CD4-positive, alpha-beta T cell (primary cell): Measurements from ENCODE around the gene EPB41L4A. TPM values are rescaled to one million over a fixed set of nuclear protein-coding genes. Genes with fewer than 3 reads are reported as not detected.

ENCODE experiments used
- ATAC-seq: fragments of 200-7000 bp; cut with Tn5 transposase; one replicate; pipeline ENCODE4 v1.10.0; 2022; ENCODE audit warnings: mild to moderate bottlenecking; ENCODE audit not compliant: poor library complexity
- CTCF ChIA-PET: fragments of 350-600 bp; sonication (Branson Sonifier 250); formaldehyde crosslinking; loops from one replicate; lab custom pipeline; 2021; ENCODE audit warnings: antibody characterized with exemption, inconsistent platforms; lab: Charles Lee
- POLR2A ChIA-PET: fragments of 350-600 bp; sonication (Branson Sonifier 250); formaldehyde crosslinking; loops from one replicate; lab custom pipeline; 2021; ENCODE audit warnings: antibody characterized with exemption, inconsistent platforms; lab: Charles Lee
- DNase-seq, 14 experiments: peaks; one replicate each; pipeline ENCODE4 v3.0.0-alpha.2; 2013 to 2020; ENCODE audit warnings: mixed read lengths in 2 of 14
- H3K27ac ChIP-seq, 2 donors: one replicate each; pipeline versions ENCODE4 v1.5.1 to v1.7.0; 2013; ENCODE audit warnings: low read length in 2 of 2, low read depth in 1 of 2, mild to moderate bottlenecking in 1 of 2
- H3K27me3 ChIP-seq, 2 experiments: 1 replicate in 1 of 2; 2 replicates in 1 of 2; pipeline versions ENCODE4 v1.6.1 to v1.7.0; 2013; ENCODE audit warnings: low read length in 2 of 2, control low read depth in 1 of 2, mild to moderate bottlenecking in 1 of 2, moderate library complexity in 1 of 2; ENCODE audit not compliant: insufficient read depth in 2 of 2, control insufficient read depth in 1 of 2
- H3K36me3 ChIP-seq: one replicate; pipeline ENCODE4 v1.6.1; 2013; ENCODE audit warnings: low read length, control low read depth; ENCODE audit not compliant: insufficient read depth
- H3K4me1 ChIP-seq: one replicate; pipeline ENCODE4 v1.6.1; 2013; ENCODE audit warnings: low read length, control low read depth; ENCODE audit not compliant: insufficient read depth
- H3K4me3 ChIP-seq: one replicate; pipeline ENCODE4 v1.5.1; 2013; ENCODE audit warnings: mild to moderate bottlenecking, low read length, moderate library complexity
- H3K9me3 ChIP-seq, 2 experiments: 1 replicate in 1 of 2; 2 replicates in 1 of 2; pipeline versions ENCODE4 v1.6.1 to v1.7.0; 2013; ENCODE audit warnings: low read length in 2 of 2, mild to moderate bottlenecking in 2 of 2, control low read depth in 1 of 2, moderate library complexity in 1 of 2; ENCODE audit not compliant: control insufficient read depth in 1 of 2, insufficient read depth in 1 of 2
- H3K27ac Mint-ChIP-seq: one replicate; pipeline ENCODE4 v1.8.0; 2020; ENCODE audit warnings: mixed read lengths
- H3K27me3 Mint-ChIP-seq: one replicate; pipeline ENCODE4 v1.8.0; 2021; ENCODE audit warnings: mixed read lengths
- H3K36me3 Mint-ChIP-seq: one replicate; pipeline ENCODE4 v1.8.0; 2021; ENCODE audit warnings: low read depth, mixed read lengths
- H3K4me1 Mint-ChIP-seq: one replicate; pipeline ENCODE4 v1.8.0; 2021; ENCODE audit warnings: low read depth, mixed read lengths
- H3K4me3 Mint-ChIP-seq: one replicate; pipeline ENCODE4 v1.8.0; 2020; ENCODE audit warnings: mild to moderate bottlenecking, mixed read lengths
- H3K9me3 Mint-ChIP-seq: one replicate; pipeline ENCODE4 v1.8.0; 2020; ENCODE audit warnings: mixed read lengths
- intact Hi-C, 2 experiments: fragments of 100-400 bp; cut with DNase I in 1 of 2; cut with micrococcal nuclease in 1 of 2; formaldehyde crosslinking; loops; one replicate each; pipeline versions ENCODE4 v1.15.1 to v1.9.0; 2023 to 2025; cut with DNase I, micrococcal nuclease
- total RNA-seq, 174 experiments: library from RNA in 2 of 174; stranded (reverse) in 2 of 174; gene quantifications; one replicate each; pipeline ENCODE4 v1.2.3 and lab custom pipeline; 2021 to 2026
- TF ChIP-seq, protein P1 (sequence below): fragments of 200-600 bp; IDR thresholded peaks from one replicate; pipeline ENCODE4 v1.8.0; 2022; ENCODE audit warnings: antibody characterized with exemption, mild to moderate bottlenecking

EPB41L4A gene
- total RNA-seq, 2 experiments from 2014 or later, result 0.08 TPM; not detected in 1

DNA sequence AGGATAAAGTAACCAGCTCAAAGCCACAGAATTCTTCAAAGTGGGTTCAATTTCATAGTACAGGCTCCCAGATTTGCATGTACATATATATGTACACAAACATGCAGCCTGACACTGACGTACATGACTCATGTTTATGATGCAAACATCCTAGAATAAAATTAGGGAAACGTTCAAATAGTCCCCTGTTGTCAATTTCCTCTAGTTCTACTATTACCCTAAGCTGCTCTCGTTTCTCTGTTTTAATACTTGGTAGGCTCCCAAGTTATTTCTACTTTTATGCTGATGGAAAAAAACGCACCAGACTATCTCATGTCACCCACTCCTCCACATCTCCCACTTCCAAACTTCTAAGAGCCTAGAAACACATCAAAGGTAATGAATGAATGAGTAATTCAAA is 229.7 kb downstream of the EPB41L4A start:
- ChIA-PET POLR2A (no interaction called here), CTCF (no interaction called here)
- peaks cover 5 to 17% of the 10 kb centered on the region in 2 experiments for H3K27me3 ChIP-seq
- no peak overlapping the region for H3K4me3 ChIP-seq
- no peaks in the 10 kb centered on the region for H3K4me1 ChIP-seq
- no peak overlapping the region for H3K27ac ChIP-seq
- H3K36me3 ChIP-seq, result no peaks in the 10 kb centered on the region
- H3K9me3 Mint-ChIP-seq, result no peaks in the 10 kb centered on the region
- H3K4me3 Mint-ChIP-seq, result no peak overlapping the region
- no peak for ATAC-seq
- H3K27me3 Mint-ChIP-seq, result peaks cover 48% of the 10 kb centered on the region
- no peaks in the 10 kb centered on the region for H3K4me1 Mint-ChIP-seq
- H3K9me3 ChIP-seq, result no peaks in the 10 kb centered on the region
- TF ChIP-seq, protein P1, sequence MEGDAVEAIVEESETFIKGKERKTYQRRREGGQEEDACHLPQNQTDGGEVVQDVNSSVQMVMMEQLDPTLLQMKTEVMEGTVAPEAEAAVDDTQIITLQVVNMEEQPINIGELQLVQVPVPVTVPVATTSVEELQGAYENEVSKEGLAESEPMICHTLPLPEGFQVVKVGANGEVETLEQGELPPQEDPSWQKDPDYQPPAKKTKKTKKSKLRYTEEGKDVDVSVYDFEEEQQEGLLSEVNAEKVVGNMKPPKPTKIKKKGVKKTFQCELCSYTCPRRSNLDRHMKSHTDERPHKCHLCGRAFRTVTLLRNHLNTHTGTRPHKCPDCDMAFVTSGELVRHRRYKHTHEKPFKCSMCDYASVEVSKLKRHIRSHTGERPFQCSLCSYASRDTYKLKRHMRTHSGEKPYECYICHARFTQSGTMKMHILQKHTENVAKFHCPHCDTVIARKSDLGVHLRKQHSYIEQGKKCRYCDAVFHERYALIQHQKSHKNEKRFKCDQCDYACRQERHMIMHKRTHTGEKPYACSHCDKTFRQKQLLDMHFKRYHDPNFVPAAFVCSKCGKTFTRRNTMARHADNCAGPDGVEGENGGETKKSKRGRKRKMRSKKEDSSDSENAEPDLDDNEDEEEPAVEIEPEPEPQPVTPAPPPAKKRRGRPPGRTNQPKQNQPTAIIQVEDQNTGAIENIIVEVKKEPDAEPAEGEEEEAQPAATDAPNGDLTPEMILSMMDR, result no peak
- peak in 2 of 14 experiments; percentile 11 to 20 for DNase-seq
- intact Hi-C loops, result no loop called here
- H3K36me3 Mint-ChIP-seq, result no peaks in the 10 kb centered on the region
- H3K27ac Mint-ChIP-seq, result no peak overlapping the region

DNA sequence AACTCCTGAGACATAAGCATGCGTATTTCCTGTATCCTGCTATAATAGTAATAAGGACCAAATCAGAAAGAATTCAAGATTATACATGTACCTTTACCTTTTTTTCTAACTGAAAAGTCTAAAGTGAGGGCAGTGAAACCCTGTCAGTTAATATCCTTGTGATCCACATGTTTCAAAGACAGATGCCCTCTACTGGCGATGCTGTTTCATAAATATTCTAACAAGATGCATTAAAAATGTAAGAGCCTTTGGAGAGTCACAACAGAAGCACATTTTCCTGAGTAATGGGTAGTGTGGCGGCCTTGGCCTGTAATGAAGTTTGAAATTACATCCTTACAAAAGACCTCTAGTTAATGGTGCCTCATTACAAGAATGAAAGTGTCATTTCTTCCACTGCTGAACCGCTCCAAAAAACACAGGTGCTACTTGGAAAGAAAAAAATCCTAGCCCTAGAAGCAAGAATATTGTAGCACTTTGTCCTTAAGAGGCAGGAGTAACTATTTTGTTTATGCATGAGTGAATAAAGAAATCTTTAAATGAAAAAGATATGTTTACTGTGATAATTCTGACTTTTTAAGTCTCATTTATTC is 232.6 kb downstream of the EPB41L4A start:
- ChIA-PET CTCF (no interaction called here), POLR2A (no interaction called here)
- H3K36me3 ChIP-seq, result no peaks in the 10 kb centered on the region

DNA sequence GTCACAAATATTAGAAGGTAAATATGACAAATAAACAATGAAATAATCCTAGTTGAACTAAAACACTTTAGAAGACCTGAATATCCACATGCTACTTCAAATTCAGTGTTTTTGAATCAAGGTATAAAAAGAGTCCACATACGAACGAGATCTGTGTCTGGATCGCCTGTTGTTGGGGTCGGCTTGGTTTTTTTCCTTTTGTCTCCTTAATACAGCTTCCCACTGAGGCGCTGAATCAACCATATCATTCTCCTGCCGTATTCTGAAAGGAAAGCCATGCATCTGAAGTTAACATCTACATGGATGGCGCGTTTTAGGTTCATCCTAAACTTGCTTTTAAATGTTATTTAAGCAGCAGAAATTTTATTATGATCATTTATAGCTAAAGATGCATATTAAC is 235.2 kb downstream of the EPB41L4A start:
- CTCF ChIA-PET, result no interaction called here
- no peaks in the 10 kb centered on the region for H3K36me3 Mint-ChIP-seq

More for the DNA sequence above, 232.6 kb downstream of the EPB41L4A start:
- H3K4me3 ChIP-seq, result no peak overlapping the region
- TF ChIP-seq, protein P1, result peak; percentile 62
- no peaks in the 10 kb centered on the region for H3K4me1 ChIP-seq
- no peaks in the 10 kb centered on the region for H3K9me3 ChIP-seq
- Mint-ChIP-seq H3K27me3 (peaks cover 50% of the 10 kb centered on the region), H3K27ac (no peak overlapping the region), H3K4me1 (no peaks in the 10 kb centered on the region), H3K36me3 (no peaks in the 10 kb centered on the region), H3K9me3 (no peaks in the 10 kb centered on the region), H3K4me3 (no peak overlapping the region)
- H3K27me3 ChIP-seq, result peaks cover 5 to 17% of the 10 kb centered on the region in 2 experiments
- no peak overlapping the region for H3K27ac ChIP-seq
- intact Hi-C loops, result no loop called here
- ATAC-seq (no peak), DNase-seq (peak in 3 of 14 experiments; percentile 17 to 43 (median 41))

More for the DNA sequence above, 235.2 kb downstream of the EPB41L4A start:
- no peak for DNase-seq
- H3K27ac ChIP-seq, result no peak overlapping the region
- intact Hi-C loops, result no loop called here
- Mint-ChIP-seq H3K4me1 (no peaks in the 10 kb centered on the region), H3K27me3 (peaks cover 45% of the 10 kb centered on the region), H3K9me3 (no peaks in the 10 kb centered on the region), H3K27ac (no peak overlapping the region), H3K4me3 (no peak overlapping the region)
- H3K4me3 ChIP-seq, result no peak overlapping the region
- H3K4me1 ChIP-seq, result no peaks in the 10 kb centered on the region
- peaks cover 0 to 9% of the 10 kb centered on the region in 2 experiments for H3K27me3 ChIP-seq
- H3K9me3 ChIP-seq, result peaks cover 0 to 4% of the 10 kb centered on the region in 2 experiments
- TF ChIP-seq, protein P1, result no peak
- ATAC-seq, result no peak
- POLR2A ChIA-PET, result interaction anchor here (1.0 kb wide), 1 partner anchor 10 kb away, joined by 3 read pairs; no protein-coding TSS in a partner anchor
- no peaks in the 10 kb centered on the region for H3K36me3 ChIP-seq
